NCI-H524 treated with DMSO at 0.1 percent for 48 hours (cell line): ENCODE data around the gene CTR9.
"Not testable (repeated sequence)": the region's sequence is repeated elsewhere in the genome, so short reads cannot be mapped to it uniquely, and the experiment has no call there.

Experiments used
- DNase-seq: peaks from one replicate; lab custom pipeline; 2025; lab: John Stamatoyannopoulos, UW

The CTR9 gene

GRCh38 chr11:10822491-10822890, 71.4 kb downstream of the CTR9 start:
- DNase-seq, result not testable (repeated sequence)

GRCh38 chr11:10823152-10823579, 72.1 kb downstream of the CTR9 start:
- DNase-seq, result no peak

DNA sequence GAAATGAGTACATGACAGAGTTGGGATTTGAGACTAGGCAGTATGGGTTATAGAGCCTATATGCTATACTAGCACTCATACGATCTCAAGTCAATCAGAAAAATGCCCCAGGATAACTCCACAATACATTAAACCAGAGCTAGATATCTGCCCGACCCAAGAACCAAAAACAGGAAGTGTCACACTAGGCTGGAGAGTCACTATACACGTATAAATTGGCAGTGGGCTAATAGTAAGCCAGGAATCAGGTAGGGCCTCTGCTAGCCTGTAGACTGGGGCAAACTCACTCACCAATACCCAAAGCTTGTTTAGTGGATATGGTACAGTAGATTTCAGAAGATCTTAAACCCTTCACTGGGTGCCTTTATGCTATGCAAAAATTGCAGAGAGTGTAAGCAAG, 73.8 kb downstream of the CTR9 start:
- no peak for DNase-seq

- no peak for DNase-seq
These were observed 77.4 kb downstream of the CTR9 start for GRCh38 chr11:10828402-10828801.

- DNase-seq, result no peak
These were observed 78.1 kb downstream of the CTR9 start for GRCh38 chr11:10829139-10829538.
